Endothelial cell of umbilical vein (primary cell): ENCODE results near the gene COPE. TPM values are rescaled to one million over a fixed set of nuclear protein-coding genes. Genes with fewer than 3 reads are reported as not detected.

ENCODE experiments used
- BruUV-seq: library from RNA; stranded (reverse); fragments of 400-500 nt; replicated peaks from 2 replicates; lab custom pipeline; 2021; lab: Mats Ljungman, UMichigan
- CTCF ChIA-PET: fragments of 300-600, 350-600 bp; sonication (Branson Sonifier 250); formaldehyde crosslinking; loops from one replicate; lab custom pipeline; 2021; ENCODE audit warnings: antibody characterized with exemption, inconsistent platforms; lab: Charles Lee
- POLR2A ChIA-PET: fragments of 300-600, 350-600 bp; sonication (Branson Sonifier 250); formaldehyde crosslinking; loops from one replicate; lab custom pipeline; 2021; ENCODE audit warnings: antibody characterized with exemption, inconsistent platforms; lab: Charles Lee
- DNase-seq: peaks from one replicate; pipeline ENCODE4 v3.0.0-alpha.2; 2011; ENCODE audit warnings: low read depth, low spot score
- FAIRE-seq: peaks from 2 replicates; lab custom pipeline; 2011; peaks lifted over from hg19 to GRCh38; lab: Jason Lieb, UNC
- H2AFZ ChIP-seq: 2 replicates; pipeline ENCODE4 v1.6.0; 2012; ENCODE audit warnings: low read depth, low read length, control low read depth, inconsistent platforms
- H3K27ac ChIP-seq: 2 replicates; pipeline ENCODE4 v1.5.1; 2011; ENCODE audit warnings: low read depth, mild to moderate bottlenecking, control low read depth, low read length, moderate library complexity; ENCODE audit not compliant: insufficient read depth
- H3K27me3 ChIP-seq, 2 experiments: 2 replicates each; pipeline versions ENCODE4 v1.6.0 to v1.6.1; 2011; ENCODE audit warnings: low read length in 2 of 2, mixed read lengths in 1 of 2; ENCODE audit not compliant: control insufficient read depth in 2 of 2, insufficient read depth in 2 of 2
- H3K36me3 ChIP-seq, 2 experiments: 2 replicates in 1 of 2; 3 replicates in 1 of 2; pipeline ENCODE4 v1.5.1; 2011; ENCODE audit warnings: low read length in 2 of 2, mild to moderate bottlenecking in 1 of 2, moderate library complexity in 1 of 2; ENCODE audit not compliant: control insufficient read depth in 2 of 2, insufficient read depth in 2 of 2; ENCODE audit errors: extremely low read depth in 1 of 2
- H3K4me1 ChIP-seq: 3 replicates; pipeline ENCODE4 v1.5.1; 2011; ENCODE audit warnings: mild to moderate bottlenecking, low read length; ENCODE audit not compliant: control insufficient read depth, insufficient read depth; ENCODE audit errors: extremely low read depth
- H3K4me2 ChIP-seq: 2 replicates; pipeline ENCODE4 v1.6.1; 2011; ENCODE audit warnings: low read length, control low read depth, mixed read lengths; ENCODE audit not compliant: insufficient read depth
- H3K4me3 ChIP-seq, 3 experiments: fragments of 200-600 bp in 1 of 3; sonication (generic), shearing (Covaris generic) in 1 of 3; replicated peaks in 1 of 3; 2 replicates each; pipeline ENCODE4 v1.5.1; 2011 to 2016; ENCODE audit warnings: control low read depth in 3 of 3, low read length in 3 of 3, mild to moderate bottlenecking in 2 of 3, inconsistent platforms in 1 of 3, low read depth in 1 of 3, moderate library complexity in 1 of 3; ENCODE audit not compliant: insufficient read depth in 1 of 3
- H3K79me2 ChIP-seq: 2 replicates; pipeline ENCODE4 v1.6.0; 2012; ENCODE audit warnings: low read length, inconsistent platforms; ENCODE audit not compliant: control insufficient read depth, insufficient read depth
- H3K9ac ChIP-seq: replicated peaks from 2 replicates; pipeline ENCODE3; 2011; ENCODE audit warnings: low read length, control low read depth; ENCODE audit not compliant: insufficient read depth; ENCODE audit errors: extremely low read depth
- H3K9me1 ChIP-seq: replicated peaks from 3 replicates; pipeline ENCODE4 v1.6.0; 2011; ENCODE audit warnings: mild to moderate bottlenecking, low read length; ENCODE audit not compliant: control insufficient read depth, insufficient read depth; ENCODE audit errors: extremely low read depth
- H3K9me3 ChIP-seq: replicated peaks from 2 replicates; pipeline ENCODE4 v1.5.1; 2012; ENCODE audit warnings: low read length, inconsistent platforms; ENCODE audit not compliant: control insufficient read depth, insufficient read depth
- H4K20me1 ChIP-seq: replicated peaks from 2 replicates; pipeline ENCODE3; 2011; ENCODE audit warnings: mild to moderate bottlenecking, low read length; ENCODE audit not compliant: control insufficient read depth, insufficient read depth; ENCODE audit errors: extremely low read depth
- CTCF ChIP-seq, 2 donors: IDR thresholded peaks; 1 replicate in 1 of 2; 2 replicates in 1 of 2; pipeline ENCODE4 v1.5.1; 2011; ENCODE audit warnings: low read length in 2 of 2, mild to moderate bottlenecking in 2 of 2, moderate library complexity in 2 of 2, control low read depth in 1 of 2, inconsistent platforms in 1 of 2, low read depth in 1 of 2; ENCODE audit not compliant: insufficient read depth in 1 of 2; ENCODE audit errors: extremely low read depth in 1 of 2
- EZH2 ChIP-seq: IDR thresholded peaks from 2 replicates; pipeline ENCODE4 v1.6.1; 2012; ENCODE audit warnings: borderline replicate concordance, low read depth, mild to moderate bottlenecking, moderate library complexity, low read length, inconsistent platforms; ENCODE audit not compliant: severe bottlenecking
- FOS ChIP-seq: IDR thresholded peaks from 2 replicates; pipeline ENCODE4 v1.6.1; 2011; ENCODE audit warnings: mild to moderate bottlenecking, low read length, moderate library complexity, borderline replicate concordance; ENCODE audit not compliant: insufficient read depth
- GATA2 ChIP-seq: IDR thresholded peaks from 2 replicates; pipeline ENCODE4 v1.7.0; 2011; ENCODE audit warnings: low read depth, mild to moderate bottlenecking, moderate library complexity, mixed read lengths, low read length; ENCODE audit not compliant: insufficient read length, insufficient read depth
- MAX ChIP-seq: IDR thresholded peaks from 2 replicates; pipeline ENCODE4 v1.6.1; 2011; ENCODE audit not compliant: insufficient read depth, insufficient read length
- POLR2AphosphoS5 ChIP-seq: IDR thresholded peaks from 2 replicates; pipeline ENCODE4 v1.6.1; 2012; ENCODE audit warnings: low read depth, mild to moderate bottlenecking, control low read depth, low read length, moderate library complexity; ENCODE audit not compliant: insufficient read depth
- dilution Hi-C: fragments of 300-500 bp; cut with MboI; formaldehyde crosslinking; loops from one replicate; pipeline ENCODE4 v1.15.0; 2019; ENCODE audit warnings: low sequenced_read_pairs; ENCODE audit not compliant: extremely low pct_ligation_motif_present
- intact Hi-C: fragments of 100-400 bp; cut with micrococcal nuclease; formaldehyde crosslinking; loops from one replicate; pipeline ENCODE4 v1.10.0; 2022
- polyA plus RNA-seq, 4 experiments: library from polyadenylated mRNA; depleted of rRNA in 3 of 4; stranded (reverse) in 3 of 4; unstranded in 1 of 4; fragments of >200 nt; gene quantifications; 2 replicates each; pipeline versions ENCODE4 v1.2.1 to v1.2.3, GENCODE V29; 2011 to 2012; ENCODE audit warnings: missing spikeins in 1 of 4
- total RNA-seq: library from RNA; stranded (reverse); gene quantifications from 2 replicates; pipeline ENCODE4 v1.2.3, GENCODE V29; 2021

COPE gene
- total and polyA plus RNA-seq, 2 donors (not counting 3 experiments of a cell fraction or from before 2014, with no cell fraction given) = 252 to 407 TPM

GRCh38 chr19:18928018-18928805 is 9.0 kb upstream of the COPE start:
- CTCF ChIA-PET = interaction anchor here (3.1 kb wide), 1 partner anchor 59 kb away, joined by 16 read pairs; no protein-coding TSS in a partner anchor
- FAIRE-seq = no peak

More at GRCh38 chr19:18928018-18928805, 9.0 kb upstream of the COPE start:
- H3K4me2 ChIP-seq = no peak overlapping the region
- no peaks in the 10 kb centered on the region for H4K20me1 ChIP-seq
- H3K9me1 ChIP-seq = no peaks in the 10 kb centered on the region
- DNase-seq = no peak
- H3K27me3 ChIP-seq = no peaks in the 10 kb centered on the region
- H3K4me3 ChIP-seq = no peak overlapping the region
- H3K9me3 ChIP-seq = no peaks in the 10 kb centered on the region
- no peak overlapping the region for H3K9ac ChIP-seq
- POLR2A ChIA-PET = no interaction called here
- dilution Hi-C loops = no loop called here
- H2AFZ ChIP-seq = no peak overlapping the region
- peaks cover 9 to 54% of the 10 kb centered on the region in 2 experiments for H3K36me3 ChIP-seq
- no peaks in the 10 kb centered on the region for H3K79me2 ChIP-seq
- no peaks in the 10 kb centered on the region for H3K4me1 ChIP-seq
- no peak overlapping the region for H3K27ac ChIP-seq
- BruUV-seq = TSS peak; percentile 15
- intact Hi-C loops = no loop called here
- TF ChIP-seq GATA2 (no peak), MAX (no peak), POLR2AphosphoS5 (peak; percentile 31), EZH2 (no peak), FOS (no peak), CTCF (IDR thresholded peaks at IDR 0.05; ENCODE audit: extremely low read depth in 1 of 2, insufficient read depth in 1 of 2, low read depth in 1 of 2, low read length in 2 of 2) (no peak)
